Measurements from ENCODE around the gene CTNND2.

CTNND2 gene

GRCh38 chr5:11760934-11761603 is 143.2 kb downstream of the CTNND2 start:
- DNase-seq (ENCODE audit: low spot score) = no peak

- DNase-seq (ENCODE audit: low spot score) = no peak
Measured at GRCh38 chr5:11758321-11758720, 145.9 kb downstream of the CTNND2 start.

GRCh38 chr5:11757661-11758060 is 146.6 kb downstream of the CTNND2 start:
- DNase-seq (ENCODE audit: low spot score) = no peak

- no peak for DNase-seq (ENCODE audit: low spot score)
Measured at GRCh38 chr5:11737010-11737409, 167.2 kb downstream of the CTNND2 start.

GRCh38 chr5:11734369-11734768 is 169.9 kb downstream of the CTNND2 start:
- no peak for DNase-seq (ENCODE audit: low spot score)

- no peak for DNase-seq (ENCODE audit: low spot score)
Measured at GRCh38 chr5:11733840-11734192, 170.4 kb downstream of the CTNND2 start.

GRCh38 chr5:11733185-11733839 is 170.9 kb downstream of the CTNND2 start:
- no peak for DNase-seq (ENCODE audit: low spot score)

- DNase-seq (ENCODE audit: low spot score) = no peak
Measured at GRCh38 chr5:11724940-11725339, 179.3 kb downstream of the CTNND2 start.

GRCh38 chr5:11719888-11720481 is 184.3 kb downstream of the CTNND2 start:
- DNase-seq (ENCODE audit: low spot score) = peak; percentile 65

GRCh38 chr5:11715461-11716196 is 188.6 kb downstream of the CTNND2 start:
- no peak for DNase-seq (ENCODE audit: low spot score)

GRCh38 chr5:11711932-11712331 is 192.3 kb downstream of the CTNND2 start:
- no peak for DNase-seq (ENCODE audit: low spot score)

GRCh38 chr5:11709021-11709420 is 195.2 kb downstream of the CTNND2 start:
- DNase-seq (ENCODE audit: low spot score) = no peak

- no peak for DNase-seq (ENCODE audit: low spot score)
Measured at GRCh38 chr5:11704916-11705315, 199.3 kb downstream of the CTNND2 start.

- DNase-seq (ENCODE audit: low spot score) = no peak
Measured at GRCh38 chr5:11700391-11700790, 203.9 kb downstream of the CTNND2 start.

- DNase-seq (ENCODE audit: low spot score) = no peak
Measured at GRCh38 chr5:11692636-11693035, 211.6 kb downstream of the CTNND2 start.

- no peak for DNase-seq (ENCODE audit: low spot score)
Measured at GRCh38 chr5:11687498-11687897, 216.7 kb downstream of the CTNND2 start.

- DNase-seq (ENCODE audit: low spot score) = no peak
Measured at GRCh38 chr5:11684607-11685006, 219.6 kb downstream of the CTNND2 start.

GRCh38 chr5:11683666-11684065 is 220.6 kb downstream of the CTNND2 start:
- DNase-seq (ENCODE audit: low spot score) = no peak

GRCh38 chr5:11681796-11682195 is 222.4 kb downstream of the CTNND2 start:
- no peak for DNase-seq (ENCODE audit: low spot score)

- DNase-seq (ENCODE audit: low spot score) = no peak
Measured at GRCh38 chr5:11679676-11680075, 224.6 kb downstream of the CTNND2 start.

GRCh38 chr5:11675184-11675583 is 229.1 kb downstream of the CTNND2 start:
- DNase-seq (ENCODE audit: low spot score) = no peak

GRCh38 chr5:11672385-11673085 is 231.7 kb downstream of the CTNND2 start:
- no peak for DNase-seq (ENCODE audit: low spot score)

Measured in NAMALWA (cell line).